Fibroblast of the aortic adventitia (primary cell): ENCODE data around the gene CABP7. TPM values are rescaled to one million over a fixed set of nuclear protein-coding genes. Genes with fewer than 3 reads are reported as not detected.

Experiments used
- DNase-seq: peaks from one replicate; pipeline ENCODE4 v3.0.0-alpha.2; 2010; ENCODE audit warnings: low read depth
- H3K4me3 ChIP-seq: 2 replicates; pipeline ENCODE4 v1.5.1; 2011; ENCODE audit warnings: low read depth, mild to moderate bottlenecking, control low read depth, low read length, moderate library complexity
- CTCF ChIP-seq: IDR thresholded peaks from 2 replicates; pipeline ENCODE4 v1.5.1; 2011; ENCODE audit warnings: mild to moderate bottlenecking, low read length, control low read depth, inconsistent platforms; ENCODE audit not compliant: insufficient read depth
- total RNA-seq: library from RNA; depleted of rRNA; stranded (reverse); fragments of >200 nt; gene quantifications from 2 replicates; pipeline ENCODE4 v1.2.3, GENCODE V29; 2012; ENCODE audit warnings: low replicate concordance

CABP7 gene
- total RNA-seq, 1 donor: not detected

GRCh38 chr22:29758959-29759358 is 39.2 kb downstream of the CABP7 start:
- DNase-seq: no peak
- no peak for TF ChIP-seq CTCF
- H3K4me3 ChIP-seq: no peak overlapping the region

DNA sequence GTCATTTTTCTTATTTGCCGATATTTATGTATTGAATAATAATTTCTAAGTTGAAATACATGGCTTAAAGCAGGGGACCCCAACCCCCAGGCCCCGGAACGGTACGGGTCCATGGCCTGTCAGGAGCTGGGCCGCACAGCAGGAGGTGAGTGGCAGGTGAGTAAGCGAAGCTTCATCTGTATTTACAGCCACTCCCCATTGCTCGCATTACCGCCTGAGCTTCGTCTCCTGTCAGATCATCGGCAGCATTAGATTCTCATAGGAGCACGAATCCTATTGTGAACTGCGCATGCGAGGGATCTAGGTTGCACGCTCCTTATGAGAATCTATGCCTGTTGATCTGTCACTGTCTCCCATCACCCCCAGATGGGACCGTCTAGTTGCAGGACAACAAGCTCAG is 42.5 kb downstream of the CABP7 start:
- H3K4me3 ChIP-seq: no peak overlapping the region
- no peak for TF ChIP-seq CTCF
- DNase-seq: no peak

GRCh38 chr22:29765905-29766631 is 46.3 kb downstream of the CABP7 start:
- peak overlapping the region; percentile 95 for H3K4me3 ChIP-seq
- TF ChIP-seq CTCF: no peak
- no peak for DNase-seq

DNA sequence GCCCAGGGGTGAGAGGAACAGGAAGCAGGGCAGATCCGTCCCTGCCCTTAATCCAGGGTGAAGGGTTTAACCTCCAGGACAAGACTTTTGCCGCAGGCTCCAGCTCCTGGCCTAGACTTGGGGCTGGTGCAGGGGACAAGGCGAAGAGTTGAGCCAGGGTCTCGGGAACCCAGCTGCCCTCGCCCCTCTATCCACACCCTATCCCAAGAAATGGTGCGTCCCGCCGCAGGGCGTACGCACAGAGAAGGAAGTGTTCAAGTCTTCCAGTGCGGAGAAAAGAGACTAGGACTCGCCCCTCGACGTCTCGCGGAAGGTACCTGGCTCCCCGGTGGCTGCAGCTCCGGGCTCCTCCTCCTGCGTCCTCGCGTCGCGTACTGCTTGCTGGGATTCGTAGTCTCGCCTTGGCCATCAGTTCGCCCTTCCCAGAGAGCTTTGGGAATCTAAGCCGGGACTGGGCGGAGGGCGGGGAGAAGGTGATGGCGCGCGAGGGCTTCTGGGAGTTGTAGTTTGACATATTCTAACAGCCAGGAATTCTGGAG is 46.9 kb downstream of the CABP7 start, which contains the start of gene ZMAT5:
Gene ZMAT5 (minus strand): TSS at position 376 of the 539 bp plus-strand sequence. CDS start 18,463 bp downstream, outside the sequence.
- peak; percentile 96 for DNase-seq
- H3K4me3 ChIP-seq: peak within 1 kb of the TSS; percentile 100
- no peak for TF ChIP-seq CTCF

DNA sequence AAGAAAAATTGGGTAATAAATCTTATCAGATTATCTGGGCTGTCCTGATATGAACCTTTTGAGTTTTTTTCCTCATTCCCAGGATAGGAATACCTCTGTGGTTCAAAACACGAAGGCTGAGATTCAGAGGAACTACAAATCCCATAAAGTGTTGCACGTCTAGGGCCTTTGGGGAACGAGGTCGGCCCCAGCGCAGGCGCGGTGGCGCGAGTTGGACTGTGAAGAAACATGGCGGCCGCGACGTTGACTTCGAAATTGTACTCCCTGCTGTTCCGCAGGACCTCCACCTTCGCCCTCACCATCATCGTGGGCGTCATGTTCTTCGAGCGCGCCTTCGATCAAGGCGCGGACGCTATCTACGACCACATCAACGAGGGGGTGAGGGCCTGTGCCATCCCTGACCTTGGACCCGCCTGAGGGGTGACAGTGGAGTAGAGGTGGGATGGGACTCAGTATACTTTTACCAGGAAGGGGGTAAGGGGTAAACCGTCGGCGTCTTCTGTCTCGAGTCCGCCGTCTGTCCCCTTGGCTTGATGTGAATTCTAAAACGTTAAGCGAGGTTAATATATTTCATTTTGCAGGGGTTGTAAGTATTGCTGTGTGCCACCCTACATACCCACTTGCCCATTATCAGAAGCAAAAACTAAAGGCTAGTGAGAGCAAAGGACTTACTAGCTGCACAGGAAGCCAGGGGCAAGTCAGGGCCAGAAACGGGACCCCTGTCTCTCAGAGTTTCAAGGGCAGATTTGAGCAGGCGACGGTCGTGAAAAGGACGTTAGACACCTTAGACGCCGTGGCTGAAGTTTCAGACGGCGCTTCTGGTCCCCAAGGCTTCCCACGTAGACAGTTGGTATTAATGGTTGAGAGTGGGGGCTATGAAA is 47.6 kb downstream of the CABP7 start, which contains the start of gene UQCR10:
Gene UQCR10 (plus strand): TSS at position 199 of the 881 bp plus-strand sequence. CDS start 30 bp downstream, at position 229.
- peak within 1 kb of the TSS; percentile 100 for H3K4me3 ChIP-seq
- TF ChIP-seq CTCF: no peak
- peak; percentile 94 for DNase-seq

- DNase-seq: no peak
- peak overlapping the region; percentile 100 for H3K4me3 ChIP-seq
- TF ChIP-seq CTCF: no peak
Measured at GRCh38 chr22:29768052-29768693, 48.4 kb downstream of the CABP7 start.
